Mucosa of rectum (tissue), 2 donors: ENCODE results near the gene ACOX3.

ENCODE experiments used
- H3K27ac ChIP-seq, 2 donors: one replicate each; pipeline ENCODE4 v1.7.0; 2013; ENCODE audit warnings: inconsistent platforms in 2 of 2, low read depth in 2 of 2, low read length in 2 of 2
- H3K27me3 ChIP-seq, 2 donors: one replicate each; pipeline ENCODE4 v1.7.0; 2013; ENCODE audit warnings: low read length in 2 of 2; ENCODE audit not compliant: control insufficient read depth in 2 of 2, insufficient read depth in 2 of 2
- H3K36me3 ChIP-seq, 2 donors: one replicate each; pipeline ENCODE4 v1.7.0; 2013; ENCODE audit warnings: low read length in 2 of 2; ENCODE audit not compliant: control insufficient read depth in 2 of 2, insufficient read depth in 2 of 2
- H3K4me1 ChIP-seq, 2 donors: one replicate each; pipeline ENCODE4 v1.7.0; 2013; ENCODE audit warnings: low read length in 2 of 2, mild to moderate bottlenecking in 1 of 2; ENCODE audit not compliant: control insufficient read depth in 2 of 2, insufficient read depth in 2 of 2
- H3K4me3 ChIP-seq, 2 donors: one replicate each; pipeline ENCODE4 v1.7.0; 2013; ENCODE audit warnings: low read length in 2 of 2
- H3K9ac ChIP-seq, 2 donors: one replicate each; pipeline ENCODE4 v1.7.0; 2013; ENCODE audit warnings: low read length in 2 of 2, low read depth in 1 of 2, mild to moderate bottlenecking in 1 of 2
- H3K9me3 ChIP-seq, 2 donors: one replicate each; pipeline ENCODE4 v1.7.0; 2013; ENCODE audit warnings: low read length in 2 of 2; ENCODE audit not compliant: control insufficient read depth in 2 of 2
- donor health status: healthy.
- donor health status: Normal muscosa, but diverticular disease.

ACOX3 gene

GRCh38 chr4:8374851-8375649 lies 65.5 kb downstream of the ACOX3 start:
- H3K9me3 ChIP-seq, result no peaks in the 10 kb centered on the region
- no peak overlapping the region for H3K4me3 ChIP-seq
- no peaks in the 10 kb centered on the region for H3K36me3 ChIP-seq
- no peaks in the 10 kb centered on the region for H3K27me3 ChIP-seq
- no peaks in the 10 kb centered on the region for H3K4me1 ChIP-seq
- H3K9ac ChIP-seq, result no peak overlapping the region
- H3K27ac ChIP-seq, result no peak overlapping the region

GRCh38 chr4:8373973-8374545 lies 66.5 kb downstream of the ACOX3 start:
- no peaks in the 10 kb centered on the region for H3K27me3 ChIP-seq
- no peak overlapping the region for H3K27ac ChIP-seq
- H3K9me3 ChIP-seq, result no peaks in the 10 kb centered on the region
- H3K4me1 ChIP-seq, result no peaks in the 10 kb centered on the region
- H3K9ac ChIP-seq, result no peak overlapping the region
- H3K4me3 ChIP-seq, result no peak overlapping the region
- H3K36me3 ChIP-seq, result no peaks in the 10 kb centered on the region

DNA sequence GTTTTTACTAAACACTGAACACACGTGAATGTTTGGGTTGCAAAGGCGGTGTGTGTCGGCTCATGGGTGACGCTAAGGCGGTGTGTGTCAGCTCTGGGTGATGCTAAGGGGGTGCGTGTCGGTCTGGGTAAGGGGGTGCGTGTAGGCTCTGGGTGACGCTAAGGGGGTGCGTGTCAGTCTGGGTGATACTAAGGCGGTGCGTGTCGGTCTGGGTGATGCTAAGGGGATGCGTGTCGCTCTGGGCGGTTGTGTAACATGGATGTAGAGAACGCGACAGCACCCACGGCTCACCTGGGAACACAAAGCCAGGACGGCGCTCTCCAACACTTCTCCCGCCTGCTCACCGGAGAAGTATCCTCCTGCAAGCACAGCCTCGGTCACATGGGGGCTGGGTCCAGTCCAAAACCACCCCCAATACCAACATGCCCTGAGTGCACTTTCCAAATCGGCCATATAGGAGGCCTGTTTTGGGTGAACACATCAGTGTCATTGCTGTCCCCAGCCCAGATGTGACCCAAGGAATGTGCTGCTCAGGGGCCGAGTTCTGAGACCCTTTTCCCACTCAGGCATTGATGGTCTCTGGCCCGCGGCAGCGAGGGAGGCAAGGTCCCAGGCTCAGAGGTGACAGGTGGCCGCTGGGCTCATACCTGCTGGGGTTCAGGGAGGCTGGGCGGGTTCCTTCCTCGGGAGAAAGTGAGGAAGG lies 67.1 kb downstream of the ACOX3 start:
- Histone ChIP-seq H3K9ac (no peak overlapping the region), H3K36me3 (no peaks in the 10 kb centered on the region), H3K27me3 (no peaks in the 10 kb centered on the region)

DNA sequence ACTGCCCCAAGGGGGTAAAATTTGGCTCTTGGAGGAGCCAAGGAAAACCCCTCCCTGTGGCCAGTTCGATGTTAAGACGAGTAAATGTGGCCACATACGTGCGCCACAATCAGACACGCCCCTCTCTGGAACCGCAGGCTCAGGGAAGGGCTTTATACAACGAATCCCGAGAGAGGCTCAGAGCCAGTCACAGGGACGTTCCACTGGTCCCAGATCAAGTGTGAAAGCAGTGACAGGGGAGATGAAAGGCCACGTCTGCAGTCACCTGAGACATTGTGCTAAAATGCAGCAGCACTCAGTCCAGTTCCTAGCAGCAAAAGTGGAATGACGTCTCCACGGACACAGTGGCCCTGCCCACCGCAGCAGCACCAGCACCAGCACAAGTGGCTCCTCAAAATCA lies 68.0 kb downstream of the ACOX3 start:
- Histone ChIP-seq H3K4me1 (no peaks in the 10 kb centered on the region), H3K27ac (no peak overlapping the region), H3K36me3 (no peaks in the 10 kb centered on the region), H3K27me3 (no peaks in the 10 kb centered on the region), H3K9me3 (no peaks in the 10 kb centered on the region), H3K9ac (no peak overlapping the region), H3K4me3 (no peak overlapping the region)

More for the DNA sequence above, 67.1 kb downstream of the ACOX3 start:
- no peaks in the 10 kb centered on the region for H3K4me1 ChIP-seq
- H3K27ac ChIP-seq, result no peak overlapping the region
- no peaks in the 10 kb centered on the region for H3K9me3 ChIP-seq
- H3K4me3 ChIP-seq, result no peak overlapping the region

GRCh38 chr4:8371596-8371995 lies 68.9 kb downstream of the ACOX3 start:
- Histone ChIP-seq H3K4me1 (no peaks in the 10 kb centered on the region), H3K36me3 (peaks cover 0 to 1% of the 10 kb centered on the region in 2 donors), H3K27ac (no peak overlapping the region), H3K9ac (no peak overlapping the region), H3K27me3 (no peaks in the 10 kb centered on the region), H3K4me3 (no peak overlapping the region), H3K9me3 (no peaks in the 10 kb centered on the region)

DNA sequence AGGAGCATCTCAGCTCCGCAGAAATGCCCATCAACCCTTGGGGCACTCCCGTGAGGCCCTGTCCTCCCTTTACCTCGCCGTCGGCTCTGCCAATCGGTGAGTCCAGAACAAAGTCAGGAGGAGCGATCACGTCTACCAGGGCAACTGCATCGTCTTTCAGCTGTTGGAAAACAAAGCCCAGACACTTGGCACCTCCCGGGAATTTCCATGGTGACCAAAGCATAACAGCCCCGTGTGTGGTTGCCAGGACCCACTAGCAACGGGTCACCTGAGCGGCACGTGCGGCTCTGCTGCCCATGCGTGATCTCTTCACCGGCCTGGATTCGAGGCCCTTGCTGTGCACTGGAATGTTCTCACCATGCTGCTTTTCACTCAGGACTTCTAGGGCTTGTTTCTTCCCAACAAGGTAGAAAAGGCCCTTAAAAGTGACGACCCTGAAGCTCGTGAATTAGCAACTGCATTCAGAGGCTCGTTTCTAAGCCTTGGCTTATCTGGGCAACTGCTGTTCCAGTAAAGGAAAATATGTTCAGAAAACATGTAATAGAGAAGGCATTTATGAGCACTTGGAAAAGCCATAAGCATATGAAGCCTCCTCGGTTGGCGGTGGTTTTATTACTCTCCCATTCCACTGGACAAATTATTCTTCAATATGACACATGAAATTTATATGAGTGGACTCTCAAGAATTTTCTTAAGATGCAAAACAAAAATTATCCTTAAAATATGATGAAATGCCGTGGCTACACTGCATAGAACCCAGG lies 69.5 kb downstream of the ACOX3 start:
- Histone ChIP-seq H3K27me3 (no peaks in the 10 kb centered on the region), H3K36me3 (peaks cover 0 to 3% of the 10 kb centered on the region in 2 donors), H3K9ac (no peak overlapping the region), H3K27ac (no peak overlapping the region), H3K4me3 (no peak overlapping the region), H3K4me1 (no peaks in the 10 kb centered on the region), H3K9me3 (no peaks in the 10 kb centered on the region)

- Histone ChIP-seq H3K9ac (no peak overlapping the region), H3K4me1 (no peaks in the 10 kb centered on the region), H3K9me3 (no peaks in the 10 kb centered on the region), H3K27ac (no peak overlapping the region), H3K4me3 (no peak overlapping the region), H3K27me3 (no peaks in the 10 kb centered on the region), H3K36me3 (peaks cover 2 to 7% of the 10 kb centered on the region in 2 donors)
Measured at GRCh38 chr4:8370106-8370787, 70.3 kb downstream of the ACOX3 start.

DNA sequence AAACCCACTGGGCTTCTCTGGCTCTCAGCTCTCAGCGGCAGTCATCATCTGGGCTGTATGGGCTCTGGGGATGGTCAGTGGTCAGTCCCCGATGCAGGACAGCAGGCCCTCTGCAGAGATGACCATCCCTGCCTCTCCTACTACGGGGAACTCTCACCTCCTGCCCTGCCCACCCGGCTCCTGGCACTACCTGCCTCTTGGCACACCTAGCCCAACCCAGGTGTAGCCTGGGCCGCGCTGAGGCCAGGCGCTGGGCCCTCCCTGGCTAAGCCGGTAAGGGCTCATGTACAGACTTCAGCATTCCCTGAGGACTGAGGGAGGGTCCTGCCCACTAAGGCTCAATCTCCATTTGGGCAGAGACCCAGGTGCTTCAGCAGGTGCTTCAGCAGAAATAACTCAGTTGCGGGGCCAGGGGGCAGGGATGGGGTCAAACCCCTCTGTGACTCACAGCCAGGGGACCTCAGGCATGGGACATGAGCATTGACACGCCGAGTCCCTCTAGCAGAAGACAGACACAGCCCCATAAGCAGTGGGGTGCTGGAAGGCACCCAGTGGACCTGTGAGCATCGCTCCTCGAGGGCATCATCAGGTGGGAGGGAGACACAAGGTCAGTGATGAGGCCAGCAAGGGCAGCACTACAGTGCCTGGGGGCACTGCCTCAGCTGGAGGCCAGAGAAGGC lies 71.0 kb downstream of the ACOX3 start:
- no peak overlapping the region for H3K4me3 ChIP-seq
- H3K36me3 ChIP-seq, result peaks cover 2 to 7% of the 10 kb centered on the region in 2 donors
- no peak overlapping the region for H3K27ac ChIP-seq
- H3K9me3 ChIP-seq, result no peaks in the 10 kb centered on the region
- H3K27me3 ChIP-seq, result no peaks in the 10 kb centered on the region
- H3K4me1 ChIP-seq, result no peaks in the 10 kb centered on the region
- H3K9ac ChIP-seq, result no peak overlapping the region

DNA sequence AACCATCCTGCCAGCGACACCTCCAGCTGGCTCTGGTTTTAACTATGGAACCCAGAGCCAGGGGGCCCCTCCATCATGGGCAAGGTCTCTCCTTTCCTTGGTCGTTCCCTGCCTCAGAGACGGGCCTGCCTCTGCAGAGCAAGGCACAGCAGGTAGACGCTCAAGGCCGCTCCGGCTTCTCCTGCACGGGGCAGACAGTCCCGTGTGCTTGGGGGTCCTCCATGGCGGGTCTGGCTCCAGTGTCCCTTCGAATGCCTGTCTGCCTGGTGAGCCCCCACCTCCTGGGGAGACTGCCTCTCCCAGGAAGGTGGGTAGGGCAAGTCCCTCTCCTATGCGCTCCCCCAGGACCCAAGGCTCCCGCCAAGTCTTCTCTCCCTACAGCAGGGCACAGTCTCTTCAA lies 71.5 kb downstream of the ACOX3 start:
- H3K27ac ChIP-seq, result no peak overlapping the region
- no peak overlapping the region for H3K4me3 ChIP-seq
- peaks cover 2 to 7% of the 10 kb centered on the region in 2 donors for H3K36me3 ChIP-seq
- no peaks in the 10 kb centered on the region for H3K27me3 ChIP-seq
- H3K4me1 ChIP-seq, result no peaks in the 10 kb centered on the region
- no peaks in the 10 kb centered on the region for H3K9me3 ChIP-seq
- H3K9ac ChIP-seq, result no peak overlapping the region
